ENCODE results near the gene IL17RD.

IL17RD gene

DNA sequence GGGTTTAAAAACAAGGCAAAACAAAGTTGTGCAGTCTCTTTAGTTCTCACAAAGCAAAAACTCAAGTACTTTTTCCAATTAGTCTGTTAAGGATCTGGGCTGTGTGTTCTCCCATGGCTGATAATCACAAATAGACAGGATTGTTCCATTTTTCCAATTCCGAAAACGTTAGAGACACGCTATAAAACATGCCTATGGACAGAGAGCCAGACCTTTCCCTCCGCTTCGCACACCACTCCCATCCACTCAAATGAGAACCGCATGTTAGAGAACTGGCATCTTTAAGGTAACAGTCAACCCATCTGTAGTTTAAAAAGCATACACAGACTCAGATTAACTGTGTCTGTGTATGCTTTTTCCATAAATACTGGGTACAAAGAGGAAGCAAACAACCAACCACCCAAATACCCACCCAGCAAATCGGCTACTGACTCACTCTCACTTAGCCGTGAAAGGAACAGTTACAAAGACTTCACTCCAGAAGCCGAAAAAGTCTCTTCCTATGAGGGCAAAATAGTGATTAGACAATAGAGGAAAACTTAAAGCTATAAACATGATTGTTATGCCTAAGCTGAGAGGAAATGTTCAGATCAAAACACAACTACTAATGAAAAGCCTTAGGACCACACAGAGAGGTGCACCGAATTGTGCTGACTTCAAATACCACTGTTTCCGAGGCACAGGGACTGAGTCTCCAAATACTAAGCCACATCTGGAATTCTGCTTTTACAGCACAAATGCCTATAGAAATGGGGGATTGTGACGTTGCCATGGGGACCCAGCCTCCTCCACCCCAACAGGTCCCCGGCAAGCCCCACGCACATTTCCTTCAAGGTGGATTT, 36.1 kb downstream of the IL17RD start:
- peaks cover 3% of the 10 kb centered on the region; the same call in 1 of the 2 replicates for H3K4me1 ChIP-seq (ENCODE audit: control insufficient read depth, insufficient read depth, low read length)
- H3K9me3 ChIP-seq (ENCODE audit: control insufficient read depth, insufficient read depth, low read depth, low read length): no peaks in the 10 kb centered on the region
- H3K4me3 ChIP-seq (ENCODE audit: low read depth, low read length): no peak overlapping the region
- no peak for TF ChIP-seq ZNF132 (tag by site-specific recombination; IDR thresholded peaks at IDR 0.05; ENCODE audit: borderline replicate concordance)
- TF ChIP-seq, protein P1, sequence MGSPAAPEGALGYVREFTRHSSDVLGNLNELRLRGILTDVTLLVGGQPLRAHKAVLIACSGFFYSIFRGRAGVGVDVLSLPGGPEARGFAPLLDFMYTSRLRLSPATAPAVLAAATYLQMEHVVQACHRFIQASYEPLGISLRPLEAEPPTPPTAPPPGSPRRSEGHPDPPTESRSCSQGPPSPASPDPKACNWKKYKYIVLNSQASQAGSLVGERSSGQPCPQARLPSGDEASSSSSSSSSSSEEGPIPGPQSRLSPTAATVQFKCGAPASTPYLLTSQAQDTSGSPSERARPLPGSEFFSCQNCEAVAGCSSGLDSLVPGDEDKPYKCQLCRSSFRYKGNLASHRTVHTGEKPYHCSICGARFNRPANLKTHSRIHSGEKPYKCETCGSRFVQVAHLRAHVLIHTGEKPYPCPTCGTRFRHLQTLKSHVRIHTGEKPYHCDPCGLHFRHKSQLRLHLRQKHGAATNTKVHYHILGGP (tag by site-specific recombination; IDR thresholded peaks at IDR 0.05): no peak
- CTCF ChIA-PET: no interaction called here
- POLR2A ChIA-PET: no interaction called here
- H3K27ac ChIP-seq (ENCODE audit: extremely low read depth, low read depth, low read length): no peak overlapping the region
- H3K36me3 ChIP-seq (ENCODE audit: control insufficient read depth in 2 of 2, insufficient read depth in 1 of 2, low read length in 2 of 2): no peaks in the 10 kb centered on the region

DNA sequence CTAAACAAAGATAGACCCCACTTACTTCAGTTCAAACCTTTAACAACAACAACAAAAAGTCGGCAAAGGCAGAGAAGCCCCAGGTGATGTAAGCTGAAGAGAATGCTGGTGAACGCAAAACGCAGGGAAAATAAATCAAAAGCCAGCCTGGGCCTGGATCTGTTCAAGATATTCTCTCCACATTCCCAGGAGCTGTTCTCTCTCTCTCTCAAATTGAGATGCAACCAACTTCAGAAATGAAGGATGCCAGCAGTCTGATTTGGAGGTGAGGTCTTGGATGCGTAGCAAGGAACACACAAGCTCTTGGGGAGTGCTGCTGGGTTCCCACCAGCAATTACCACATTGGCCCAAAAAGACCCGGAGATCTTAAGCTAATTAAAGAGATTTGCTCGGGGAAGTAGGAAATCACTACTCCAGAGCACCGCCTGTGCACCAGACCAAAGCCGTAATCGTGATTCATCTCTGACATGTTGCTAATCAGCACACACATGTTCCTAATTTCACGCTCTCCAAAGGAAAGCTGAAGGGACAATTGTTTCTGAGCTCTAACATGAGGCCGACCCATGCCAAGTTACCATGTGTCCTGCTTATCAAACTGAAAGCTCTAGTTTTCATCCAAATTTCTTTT, 37.1 kb downstream of the IL17RD start:
- TF ChIP-seq ZNF404 (tag by site-specific recombination; IDR thresholded peaks at IDR 0.05) (no peak), ZNF324 (tag by site-specific recombination; IDR thresholded peaks at IDR 0.05) (no peak), ZNF449 (tag by site-specific recombination; IDR thresholded peaks at IDR 0.05) (no peak), HOXD13 (CRISPR knock-in tag; IDR thresholded peaks at IDR 0.05; ENCODE audit: borderline replicate concordance) (no peak), PRDM6 (tag by site-specific recombination; IDR thresholded peaks at IDR 0.05) (no peak), ZFHX2 (tag by site-specific recombination; conservative IDR thresholded peaks at IDR 0.05) (no peak), MEIS1 (CRISPR knock-in tag; IDR thresholded peaks at IDR 0.05; ENCODE audit: borderline replicate concordance) (no peak)
- TF ChIP-seq, protein P2, sequence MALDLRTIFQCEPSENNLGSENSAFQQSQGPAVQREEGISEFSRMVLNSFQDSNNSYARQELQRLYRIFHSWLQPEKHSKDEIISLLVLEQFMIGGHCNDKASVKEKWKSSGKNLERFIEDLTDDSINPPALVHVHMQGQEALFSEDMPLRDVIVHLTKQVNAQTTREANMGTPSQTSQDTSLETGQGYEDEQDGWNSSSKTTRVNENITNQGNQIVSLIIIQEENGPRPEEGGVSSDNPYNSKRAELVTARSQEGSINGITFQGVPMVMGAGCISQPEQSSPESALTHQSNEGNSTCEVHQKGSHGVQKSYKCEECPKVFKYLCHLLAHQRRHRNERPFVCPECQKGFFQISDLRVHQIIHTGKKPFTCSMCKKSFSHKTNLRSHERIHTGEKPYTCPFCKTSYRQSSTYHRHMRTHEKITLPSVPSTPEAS (tag by site-specific recombination; IDR thresholded peaks at IDR 0.05): no peak
- TF ChIP-seq, protein P3, sequence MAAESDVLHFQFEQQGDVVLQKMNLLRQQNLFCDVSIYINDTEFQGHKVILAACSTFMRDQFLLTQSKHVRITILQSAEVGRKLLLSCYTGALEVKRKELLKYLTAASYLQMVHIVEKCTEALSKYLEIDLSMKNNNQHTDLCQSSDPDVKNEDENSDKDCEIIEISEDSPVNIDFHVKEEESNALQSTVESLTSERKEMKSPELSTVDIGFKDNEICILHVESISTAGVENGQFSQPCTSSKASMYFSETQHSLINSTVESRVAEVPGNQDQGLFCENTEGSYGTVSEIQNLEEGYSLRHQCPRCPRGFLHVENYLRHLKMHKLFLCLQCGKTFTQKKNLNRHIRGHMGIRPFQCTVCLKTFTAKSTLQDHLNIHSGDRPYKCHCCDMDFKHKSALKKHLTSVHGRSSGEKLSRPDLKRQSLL (tag by site-specific recombination; IDR thresholded peaks at IDR 0.05): no peak
- Histone ChIP-seq H3K4me3 (ENCODE audit: low read depth, low read length) (no peak overlapping the region), H3K36me3 (ENCODE audit: control insufficient read depth in 2 of 2, insufficient read depth in 1 of 2, low read length in 2 of 2) (no peaks in the 10 kb centered on the region), H3K9me3 (ENCODE audit: control insufficient read depth, insufficient read depth, low read depth, low read length) (no peaks in the 10 kb centered on the region), H3K27ac (ENCODE audit: extremely low read depth, low read depth, low read length) (no peak overlapping the region), H3K4me1 (ENCODE audit: control insufficient read depth, insufficient read depth, low read length) (peaks cover 3% of the 10 kb centered on the region; the same call in 1 of the 2 replicates)
- ChIA-PET CTCF (no interaction called here), POLR2A (no interaction called here)

- no peak overlapping the region for H3K27ac ChIP-seq (ENCODE audit: extremely low read depth, low read depth, low read length)
- ChIA-PET POLR2A (no interaction called here), CTCF (no interaction called here)
- no peaks in the 10 kb centered on the region for H3K36me3 ChIP-seq (ENCODE audit: control insufficient read depth in 2 of 2, insufficient read depth in 1 of 2, low read length in 2 of 2)
- no peaks in the 10 kb centered on the region for H3K9me3 ChIP-seq (ENCODE audit: control insufficient read depth, insufficient read depth, low read depth, low read length)
- H3K4me1 ChIP-seq (ENCODE audit: control insufficient read depth, insufficient read depth, low read length): peaks cover 3% of the 10 kb centered on the region; the same call in 1 of the 2 replicates
- no peak overlapping the region for H3K4me3 ChIP-seq (ENCODE audit: low read depth, low read length)
- TF ChIP-seq PRDM1 (tag by site-specific recombination; IDR thresholded peaks at IDR 0.05) (no peak), ZNF404 (tag by site-specific recombination; IDR thresholded peaks at IDR 0.05) (no peak), ZNF660 (tag by site-specific recombination; IDR thresholded peaks at IDR 0.05) (no peak), ZNF394 (tag by site-specific recombination; IDR thresholded peaks at IDR 0.05; ENCODE audit: borderline replicate concordance) (no peak), ZNF48 (tag by site-specific recombination; IDR thresholded peaks at IDR 0.05) (no peak), ZNF776 (tag by site-specific recombination; IDR thresholded peaks at IDR 0.05; ENCODE audit: borderline replicate concordance) (no peak), ZNF473 (tag by site-specific recombination; IDR thresholded peaks at IDR 0.05) (no peak), ZNF626 (tag by site-specific recombination; IDR thresholded peaks at IDR 0.05) (no peak), GLI2 (tag by site-specific recombination; IDR thresholded peaks at IDR 0.05; ENCODE audit: borderline replicate concordance, low read depth) (no peak), ZNF114 (tag by site-specific recombination; IDR thresholded peaks at IDR 0.05) (no peak), YY1 (tag by site-specific recombination; IDR thresholded peaks at IDR 0.05) (no peak), ZNF23 (tag by site-specific recombination; IDR thresholded peaks at IDR 0.05; ENCODE audit: borderline replicate concordance) (no peak)
- TF ChIP-seq, protein P3 (tag by site-specific recombination; IDR thresholded peaks at IDR 0.05): no peak
Measured at GRCh38 chr3:57126244-57126643, 38.9 kb downstream of the IL17RD start.
